ENCODE data around the gene ORMDL2. TPM values are rescaled to one million over a fixed set of nuclear protein-coding genes. Genes with fewer than 3 reads are reported as not detected.

The ORMDL2 gene
- total and polyA plus RNA-seq, 8 donors, result 21.1 to 80.8 (median 24.4) TPM

- intact Hi-C loops (cut with DNase I), result no loop called here
- ATAC-seq (no peak), DNase-seq (no peak)
- Histone ChIP-seq H3K9me3 (no peaks in the 10 kb centered on the region), H3K36me3 (peaks cover 0 to 31% of the 10 kb centered on the region in 2 donors), H3K27me3 (no peaks in the 10 kb centered on the region), H3K4me3 (no peak overlapping the region), H3K4me1 (peaks cover 13 to 64% of the 10 kb centered on the region in 2 donors), H3K27ac (no peak overlapping the region)
- no peak for TF ChIP-seq CTCF (IDR thresholded peaks at IDR 0.05)
These were observed 2.4 kb upstream of the ORMDL2 start for GRCh38 chr12:55815473-55815872.

GRCh38 chr12:55816881-55817344 is 928 bp upstream of the ORMDL2 start:
- H3K9me3 ChIP-seq, result no peaks in the 10 kb centered on the region
- TF ChIP-seq CTCF (IDR thresholded peaks at IDR 0.05), result no peak
- intact Hi-C loops (cut with DNase I), result no loop called here
- H3K27me3 ChIP-seq, result no peaks in the 10 kb centered on the region
- ATAC-seq (peak; percentile 10), DNase-seq (peak in 1 of 4 donors; percentile 59)
- H3K4me3 ChIP-seq, result peak overlapping the region; percentile 68 to 76
- peaks cover 13 to 57% of the 10 kb centered on the region in 2 donors for H3K4me1 ChIP-seq
- H3K36me3 ChIP-seq, result peaks cover 0 to 45% of the 10 kb centered on the region in 2 donors
- H3K27ac ChIP-seq, result peak overlapping the region; percentile 87 to 88

GRCh38 chr12:55818140-55818728 is 393 bp downstream of the ORMDL2 start:
- H3K27ac ChIP-seq, result peak overlapping the region; percentile 53 to 87
- no peaks in the 10 kb centered on the region for H3K27me3 ChIP-seq
- H3K9me3 ChIP-seq, result no peaks in the 10 kb centered on the region
- H3K4me3 ChIP-seq, result peak overlapping the region; percentile 55 to 68
- intact Hi-C loops (cut with DNase I), result no loop called here
- DNase-seq (no peak), ATAC-seq (peak; percentile 68)
- TF ChIP-seq CTCF (IDR thresholded peaks at IDR 0.05), result no peak
- peaks cover 0 to 58% of the 10 kb centered on the region in 2 donors for H3K36me3 ChIP-seq
- H3K4me1 ChIP-seq, result peaks cover 13 to 49% of the 10 kb centered on the region in 2 donors

- H3K27ac ChIP-seq, result peak overlapping the region; percentile 53 to 87
- H3K4me1 ChIP-seq, result peaks cover 13 to 47% of the 10 kb centered on the region in 2 donors
- H3K4me3 ChIP-seq, result peak overlapping the region in 1 of 2 donors; percentile 68
- intact Hi-C loops (cut with DNase I), result no loop called here
- H3K27me3 ChIP-seq, result no peaks in the 10 kb centered on the region
- peaks cover 0 to 55% of the 10 kb centered on the region in 2 donors for H3K36me3 ChIP-seq
- DNase-seq, result no peak
- TF ChIP-seq CTCF (IDR thresholded peaks at IDR 0.05), result no peak
- H3K9me3 ChIP-seq, result no peaks in the 10 kb centered on the region
- no peak for ATAC-seq
These were observed 1.0 kb downstream of the ORMDL2 start for GRCh38 chr12:55818886-55819285.

GRCh38 chr12:55820679-55821078 is 2.8 kb downstream of the ORMDL2 start:
- no peaks in the 10 kb centered on the region for H3K27me3 ChIP-seq
- DNase-seq (no peak), ATAC-seq (no peak)
- no peak for TF ChIP-seq CTCF (IDR thresholded peaks at IDR 0.05)
- H3K36me3 ChIP-seq, result peaks cover 0 to 46% of the 10 kb centered on the region in 2 donors
- intact Hi-C loops (cut with DNase I), result no loop called here
- H3K4me3 ChIP-seq, result no peak overlapping the region
- H3K9me3 ChIP-seq, result no peaks in the 10 kb centered on the region
- no peak overlapping the region for H3K27ac ChIP-seq
- H3K4me1 ChIP-seq, result peaks cover 17 to 47% of the 10 kb centered on the region in 2 donors

Measured in left lung (tissue), 10 donors.